ENCODE measurements around the gene CCDC117. TPM values are rescaled to one million over a fixed set of nuclear protein-coding genes. Genes with fewer than 3 reads are reported as not detected.

The CCDC117 gene
- total RNA-seq, 2 donors from 2014 or later, result 40.9 TPM

GRCh38 chr22:28826921-28827320 is 54.4 kb downstream of the CCDC117 start:
- Histone ChIP-seq H3K9ac (ENCODE audit: extremely low read depth, low read length, poor library complexity, severe bottlenecking) (no peak overlapping the region), H3K27me3 (ENCODE audit: control insufficient read depth, insufficient read depth, low read length, poor library complexity, severe bottlenecking) (no peaks in the 10 kb centered on the region), H3K9me3 (ENCODE audit: control insufficient read depth, low read length) (no peaks in the 10 kb centered on the region), H3K4me3 (ENCODE audit: low read length) (no peak overlapping the region), H3K36me3 (ENCODE audit: control insufficient read depth, insufficient read depth, low read length) (no peaks in the 10 kb centered on the region), H3K4me1 (ENCODE audit: control insufficient read depth, insufficient read depth, low read length) (no peaks in the 10 kb centered on the region), H3K27ac (ENCODE audit: low read depth, low read length) (no peak overlapping the region)
- no peak overlapping the region for H3K4me3 Mint-ChIP-seq
- H3K36me3 Mint-ChIP-seq (ENCODE audit: low read depth), result peaks cover 7% of the 10 kb centered on the region
- no peaks in the 10 kb centered on the region for H3K27me3 Mint-ChIP-seq (ENCODE audit: insufficient read depth)
- 94 to 97% methylated on average over 5 to 7 of the region's 7 CpGs for WGBS, 2 experiments (ENCODE audit: insufficient coverage in 1 of 2, insufficient read length in 1 of 2)
- no peak for TF ChIP-seq CTCF (conservative IDR thresholded peaks at IDR 0.05)
- no peak for DNase-seq
- no peaks in the 10 kb centered on the region for H3K9me3 Mint-ChIP-seq
- H3K27ac Mint-ChIP-seq, result no peak overlapping the region
- peaks cover 8% of the 10 kb centered on the region for H3K4me1 Mint-ChIP-seq

- no peaks in the 10 kb centered on the region for H3K9me3 Mint-ChIP-seq
- Histone ChIP-seq H3K27me3 (ENCODE audit: control insufficient read depth, insufficient read depth, low read length, poor library complexity, severe bottlenecking) (no peaks in the 10 kb centered on the region), H3K9me3 (ENCODE audit: control insufficient read depth, low read length) (no peaks in the 10 kb centered on the region), H3K27ac (ENCODE audit: low read depth, low read length) (no peak overlapping the region), H3K36me3 (ENCODE audit: control insufficient read depth, insufficient read depth, low read length) (no peaks in the 10 kb centered on the region), H3K4me1 (ENCODE audit: control insufficient read depth, insufficient read depth, low read length) (no peaks in the 10 kb centered on the region), H3K9ac (ENCODE audit: extremely low read depth, low read length, poor library complexity, severe bottlenecking) (no peak overlapping the region), H3K4me3 (ENCODE audit: low read length) (no peak overlapping the region)
- H3K36me3 Mint-ChIP-seq (ENCODE audit: low read depth), result peaks cover 7% of the 10 kb centered on the region
- peak overlapping the region; percentile 76 for H3K27ac Mint-ChIP-seq
- H3K4me3 Mint-ChIP-seq, result no peak overlapping the region
- peak; percentile 99 for TF ChIP-seq CTCF (conservative IDR thresholded peaks at IDR 0.05)
- no peaks in the 10 kb centered on the region for H3K27me3 Mint-ChIP-seq (ENCODE audit: insufficient read depth)
- no peaks in the 10 kb centered on the region for H3K4me1 Mint-ChIP-seq
- peak; percentile 91 for DNase-seq
- 50 to 59% methylated on average over 10 to 12 of the region's 12 CpGs for WGBS, 2 experiments (ENCODE audit: insufficient coverage in 1 of 2, insufficient read length in 1 of 2)
Observed at GRCh38 chr22:28829358-28830181, 57.1 kb downstream of the CCDC117 start.

- no peak overlapping the region for H3K4me3 Mint-ChIP-seq
- H3K4me1 ChIP-seq (ENCODE audit: control insufficient read depth, insufficient read depth, low read length), result no peaks in the 10 kb centered on the region
- H3K9me3 ChIP-seq (ENCODE audit: control insufficient read depth, low read length), result no peaks in the 10 kb centered on the region
- H3K27me3 ChIP-seq (ENCODE audit: control insufficient read depth, insufficient read depth, low read length, poor library complexity, severe bottlenecking), result no peaks in the 10 kb centered on the region
- H3K4me3 ChIP-seq (ENCODE audit: low read length), result no peak overlapping the region
- H3K27me3 Mint-ChIP-seq (ENCODE audit: insufficient read depth), result no peaks in the 10 kb centered on the region
- H3K9me3 Mint-ChIP-seq, result no peaks in the 10 kb centered on the region
- no peak for DNase-seq
- TF ChIP-seq CTCF (conservative IDR thresholded peaks at IDR 0.05), result no peak
- peaks cover 3% of the 10 kb centered on the region for H3K36me3 Mint-ChIP-seq (ENCODE audit: low read depth)
- no peaks in the 10 kb centered on the region for H3K4me1 Mint-ChIP-seq
- no peak overlapping the region for H3K9ac ChIP-seq (ENCODE audit: extremely low read depth, low read length, poor library complexity, severe bottlenecking)
- H3K36me3 ChIP-seq (ENCODE audit: control insufficient read depth, insufficient read depth, low read length), result no peaks in the 10 kb centered on the region
- no peak overlapping the region for H3K27ac ChIP-seq (ENCODE audit: low read depth, low read length)
- H3K27ac Mint-ChIP-seq, result no peak overlapping the region
- WGBS, 2 experiments (ENCODE audit: insufficient coverage in 1 of 2, insufficient read length in 1 of 2), result 94 to 100% methylated on average over 2 to 3 of the region's 3 CpGs
Observed at GRCh38 chr22:28830441-28830840, 57.9 kb downstream of the CCDC117 start.

All from endodermal cell (in vitro differentiated cells).